Measurements from ENCODE around the gene ZDHHC21.

The ZDHHC21 gene

GRCh38 chr9:14693251-14693861 lies at the start of gene ZDHHC21:
Gene ZDHHC21, minus strand, starts transcription at chr9:14693432. Its CDS starts 19,092 bp downstream, at chr9:14674340.
- DNase-seq (ENCODE audit: low read depth in 4 of 4, low spot score in 1 of 4): peak; percentile 27 to 45 (median 36)

GRCh38 chr9:14741369-14741768 lies 48.1 kb upstream of the ZDHHC21 start:
- DNase-seq (ENCODE audit: low read depth in 4 of 4, low spot score in 1 of 4): no peak

DNA sequence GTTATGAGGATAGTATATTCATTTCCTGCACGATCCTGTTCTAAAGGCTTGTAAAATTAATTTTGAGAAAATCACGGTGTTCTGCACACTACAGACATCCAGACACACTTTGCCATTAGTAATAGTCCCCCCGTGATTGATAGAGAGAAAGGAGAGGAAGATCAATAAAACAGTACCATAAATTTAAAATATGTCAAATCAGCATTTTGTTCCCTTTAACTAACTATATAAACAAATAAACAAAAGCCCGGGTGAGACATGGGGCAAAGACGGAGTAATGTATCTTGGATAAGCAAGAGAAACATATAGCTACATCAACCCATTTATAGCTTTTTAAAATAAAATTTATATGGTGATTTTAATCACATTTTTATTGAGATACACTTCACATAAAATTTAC lies 39.9 kb upstream of the ZDHHC21 start:
- DNase-seq (ENCODE audit: low read depth in 4 of 4, low spot score in 1 of 4): no peak

DNA sequence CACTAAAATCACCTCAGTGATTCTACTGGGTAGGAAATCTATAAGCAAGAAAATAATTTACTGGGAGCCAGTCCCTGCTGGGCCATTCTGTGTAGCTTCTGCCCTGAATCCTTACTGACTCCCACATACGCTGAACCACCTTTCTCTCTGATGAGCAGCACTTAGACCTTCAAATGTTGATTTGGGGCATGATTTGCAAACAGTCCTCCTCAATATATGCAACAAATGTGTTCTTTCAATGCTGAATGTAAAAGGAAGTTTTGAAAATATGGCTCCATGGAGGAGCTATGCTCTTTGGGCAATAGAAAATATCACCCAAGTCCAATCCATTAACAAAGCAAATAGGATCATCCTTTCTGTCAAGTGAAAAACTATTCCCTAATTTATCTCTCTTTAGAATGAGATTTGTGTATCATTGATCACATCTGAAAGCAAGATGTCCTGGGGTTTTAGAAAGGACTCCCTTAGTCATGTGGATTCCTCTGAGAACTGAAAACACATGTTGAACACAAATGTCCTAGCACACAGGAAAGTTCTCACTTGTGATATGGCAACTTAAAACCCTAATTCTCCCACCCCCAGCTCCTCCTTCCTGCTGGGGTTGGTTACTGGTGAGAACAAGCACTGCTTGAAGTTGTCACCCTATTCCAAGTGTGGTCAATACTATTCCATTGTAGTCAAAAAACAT lies 38.2 kb upstream of the ZDHHC21 start:
- no peak for DNase-seq (ENCODE audit: low read depth in 4 of 4, low spot score in 1 of 4)

DNA sequence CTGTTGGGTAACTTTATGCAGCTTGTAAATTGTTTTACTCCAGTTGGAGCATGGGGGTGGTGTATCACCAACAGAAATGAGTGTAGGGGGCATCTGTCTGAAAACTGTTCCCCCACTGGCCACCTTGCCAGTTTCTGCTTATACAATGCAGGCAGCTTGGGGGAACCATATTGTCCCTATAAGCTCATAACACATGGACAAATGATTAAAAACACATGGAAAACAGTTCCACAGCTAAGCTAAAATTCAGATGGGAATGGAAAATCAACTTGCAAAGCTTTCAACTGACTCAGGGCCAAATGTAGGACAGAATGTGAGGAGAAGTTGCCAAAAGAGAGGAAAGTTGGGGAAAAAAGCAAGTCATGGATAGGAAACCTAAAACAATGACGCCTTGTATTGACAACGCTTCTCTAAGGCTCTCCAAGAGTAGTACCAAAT lies 37.2 kb upstream of the ZDHHC21 start:
- no peak for DNase-seq (ENCODE audit: low read depth in 4 of 4, low spot score in 1 of 4)

- DNase-seq (ENCODE audit: low read depth in 4 of 4, low spot score in 1 of 4): no peak
Measured at GRCh38 chr9:14723301-14723700, 30.1 kb upstream of the ZDHHC21 start.

DNA sequence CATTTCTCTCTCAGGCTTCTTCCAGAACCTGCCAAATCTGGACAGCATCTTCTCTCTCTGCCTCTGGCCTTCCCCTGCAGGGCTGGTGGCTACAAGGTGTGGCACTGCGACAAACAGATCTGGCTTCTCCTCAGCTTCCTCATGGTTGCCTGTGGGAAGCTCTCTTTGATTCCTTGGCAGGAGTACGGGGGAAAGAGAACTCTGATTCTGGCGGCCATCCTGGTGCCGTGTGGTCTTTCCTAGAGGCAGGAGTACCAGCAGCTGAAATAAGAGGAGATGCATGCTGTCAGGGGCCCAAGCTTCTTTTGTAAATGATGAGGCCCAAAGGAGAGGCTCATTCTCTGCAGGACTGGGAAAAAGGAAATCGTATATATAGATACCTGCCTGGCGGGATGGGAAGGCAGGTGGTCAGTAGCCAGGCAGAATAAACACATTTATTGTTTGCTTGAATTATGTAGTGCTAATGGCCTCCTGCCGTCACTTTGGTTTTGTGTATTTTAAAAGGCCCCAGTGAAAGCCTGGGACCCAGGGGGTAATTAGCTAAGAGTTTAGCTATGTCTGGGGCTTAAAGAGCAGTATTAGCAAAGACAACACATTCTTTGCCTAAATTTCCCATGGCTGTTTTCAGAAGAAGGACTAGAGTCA lies 29.3 kb upstream of the ZDHHC21 start, which contains the start of gene CER1:
CER1 (minus strand) TSS at position 343 of the 645 bp plus-strand sequence; CDS start at position 282, 61 bp downstream.
- no peak for DNase-seq (ENCODE audit: low read depth in 4 of 4, low spot score in 1 of 4)

GRCh38 chr9:14719231-14719923 lies 26.1 kb upstream of the ZDHHC21 start:
- DNase-seq (ENCODE audit: low read depth in 4 of 4, low spot score in 1 of 4): no peak

GRCh38 chr9:14715102-14715501 lies 21.9 kb upstream of the ZDHHC21 start:
- DNase-seq (ENCODE audit: low read depth in 4 of 4, low spot score in 1 of 4): no peak

DNA sequence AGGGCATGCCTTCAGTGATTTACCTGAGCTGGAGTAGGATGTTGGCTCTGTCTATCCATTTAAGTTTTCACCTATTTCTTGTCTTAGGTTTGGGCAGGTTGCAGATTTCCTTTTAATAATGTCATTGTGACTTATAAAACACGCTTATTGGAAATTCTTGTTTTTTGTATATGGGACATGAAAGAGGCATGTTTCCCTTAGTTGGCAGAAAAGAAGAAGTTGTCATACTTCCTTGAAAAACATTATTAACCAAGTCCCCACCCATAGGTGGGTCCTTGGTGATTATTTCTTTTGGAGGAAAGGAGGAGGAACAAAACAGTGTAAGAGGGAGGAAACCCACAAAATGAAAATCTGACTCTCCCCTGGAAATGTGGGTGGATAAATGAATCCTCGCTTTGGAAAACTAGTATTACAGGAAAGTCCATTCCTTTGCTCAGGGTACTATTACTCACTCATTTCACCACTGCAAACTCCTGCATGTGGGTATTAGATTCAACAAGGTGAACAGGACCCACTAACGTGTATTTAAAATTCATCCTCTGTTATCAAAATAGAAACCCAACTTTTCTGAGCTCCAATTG lies 20.0 kb upstream of the ZDHHC21 start:
- DNase-seq (ENCODE audit: low read depth in 4 of 4, low spot score in 1 of 4): no peak

- DNase-seq (ENCODE audit: low read depth in 4 of 4, low spot score in 1 of 4): no peak
Measured at GRCh38 chr9:14710804-14711203, 17.6 kb upstream of the ZDHHC21 start.

DNA sequence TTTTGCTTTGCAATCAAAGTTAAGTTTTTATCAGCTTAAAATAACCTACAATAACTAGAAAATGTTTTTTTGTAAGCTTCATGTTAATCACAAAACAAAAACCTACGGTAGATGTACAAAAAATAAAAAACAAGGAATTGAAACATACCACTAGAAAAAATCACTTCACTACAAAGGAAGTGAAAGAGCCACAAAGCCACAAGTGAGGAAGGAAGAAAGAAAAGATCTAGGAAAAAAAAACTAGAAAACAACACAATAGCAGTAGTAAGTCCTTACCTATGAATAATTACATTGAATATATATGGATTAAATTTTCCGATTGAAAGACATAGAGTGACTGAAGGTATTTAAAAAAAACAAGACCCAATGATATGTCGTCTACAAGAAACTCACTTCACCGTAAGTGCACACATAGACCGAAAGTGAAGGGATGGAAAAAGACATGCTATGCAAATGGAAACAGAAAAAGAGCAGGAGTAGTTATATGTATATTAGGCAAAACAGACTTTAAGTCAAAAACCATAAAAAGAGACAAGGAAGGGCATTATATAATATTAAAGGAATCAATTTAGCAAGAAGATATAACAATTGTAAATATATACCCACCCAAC lies 13.4 kb upstream of the ZDHHC21 start:
- no peak for DNase-seq (ENCODE audit: low read depth in 4 of 4, low spot score in 1 of 4)

GRCh38 chr9:14705079-14705478 lies 11.8 kb upstream of the ZDHHC21 start:
- no peak for DNase-seq (ENCODE audit: low read depth in 4 of 4, low spot score in 1 of 4)

DNA sequence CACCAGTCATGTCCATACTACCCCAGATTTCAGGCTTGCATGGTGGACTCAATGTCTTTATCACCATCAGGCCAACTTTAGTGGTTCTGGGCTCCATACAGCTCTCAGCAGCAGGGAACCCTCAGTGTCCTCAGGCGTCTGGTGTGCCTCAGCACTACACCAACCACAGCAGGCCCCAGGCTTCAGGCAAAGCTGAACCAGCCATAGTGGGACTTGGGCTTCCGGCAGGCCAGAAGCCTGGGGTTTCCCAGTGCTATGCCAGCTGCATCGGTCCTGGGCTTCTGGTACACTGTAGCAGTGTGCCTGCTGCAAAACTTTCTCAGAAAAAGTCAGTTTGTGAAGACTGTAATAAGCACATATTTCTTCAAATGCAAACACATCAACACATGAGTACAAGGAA lies 11.0 kb upstream of the ZDHHC21 start:
- no peak for DNase-seq (ENCODE audit: low read depth in 4 of 4, low spot score in 1 of 4)

GRCh38 chr9:14702200-14702720 lies 9.0 kb upstream of the ZDHHC21 start:
- no peak for DNase-seq (ENCODE audit: low read depth in 4 of 4, low spot score in 1 of 4)

- DNase-seq (ENCODE audit: low read depth in 4 of 4, low spot score in 1 of 4): peak in 2 of 4 experiments; percentile 14 to 21
Measured at GRCh38 chr9:14692470-14693250, 572 bp downstream of the ZDHHC21 start.

GRCh38 chr9:14690948-14691730 lies 2.1 kb downstream of the ZDHHC21 start:
- no peak for DNase-seq (ENCODE audit: low read depth in 4 of 4, low spot score in 1 of 4)

DNA sequence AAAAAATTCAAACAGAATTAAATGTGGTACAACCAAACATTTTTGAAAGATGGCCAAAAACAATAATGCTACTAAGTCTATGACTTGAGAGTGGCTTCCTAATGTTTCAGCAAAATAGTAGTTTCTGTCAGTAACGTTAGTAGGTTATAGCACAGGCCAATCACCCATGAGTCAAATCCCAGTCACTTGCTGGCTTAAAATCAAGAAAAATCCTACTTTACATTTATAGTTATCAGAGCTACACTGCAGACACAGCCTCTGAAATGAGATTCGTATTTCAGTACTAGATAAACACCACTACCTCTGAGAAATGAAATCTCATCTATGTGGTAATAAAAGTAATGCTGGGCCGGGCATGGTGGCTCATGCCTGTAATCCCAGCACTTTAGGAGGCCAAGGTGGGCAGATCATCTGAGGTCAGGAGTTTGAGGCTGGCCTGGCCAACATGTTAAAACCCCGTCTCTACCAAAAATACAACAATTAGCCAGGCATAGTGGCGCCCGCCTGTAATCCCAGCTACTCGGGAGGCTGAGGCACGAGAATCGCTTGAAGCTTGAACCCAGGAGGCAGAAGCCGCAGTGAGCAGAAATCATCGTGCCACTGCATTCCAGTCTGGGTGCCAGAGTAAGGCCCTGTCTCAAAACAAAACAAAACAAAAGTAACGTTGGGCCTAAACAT lies 6.1 kb downstream of the ZDHHC21 start:
- DNase-seq (ENCODE audit: low read depth in 4 of 4, low spot score in 1 of 4): no peak

Measured in stimulated activated CD4-positive, alpha-beta T cell treated with anti-CD3 and anti-CD28 coated beads, Interleukin-1b, Interleukin-23, amount 100 ng/mL, for 24 hours (primary cell).